Liver (tissue), 9 donors: ENCODE data around the gene EXOSC3. TPM values are rescaled to one million over a fixed set of nuclear protein-coding genes. Genes with fewer than 3 reads are reported as not detected.
A peak's percentile ranks its signal among the peaks of the same experiment; 100 is the strongest.

ENCODE experiments used
- DNase-seq: peaks from one replicate; pipeline ENCODE4 v3.0.0-alpha.2; 2017; ENCODE audit warnings: low spot score
- H3K27ac ChIP-seq, 2 donors: one replicate each; pipeline ENCODE4 v1.7.0; 2013; ENCODE audit warnings: inconsistent platforms in 2 of 2, low read length in 2 of 2, control low read depth in 1 of 2, low read depth in 1 of 2, mild to moderate bottlenecking in 1 of 2
- H3K27me3 ChIP-seq, 4 donors: one replicate each; pipeline versions ENCODE4 v1.6.1 to v1.7.0; 2013; ENCODE audit warnings: low read length in 3 of 4, inconsistent platforms in 1 of 4, mild to moderate bottlenecking in 1 of 4, moderate library complexity in 1 of 4; ENCODE audit not compliant: control insufficient read depth in 4 of 4, insufficient read depth in 4 of 4
- H3K36me3 ChIP-seq, 4 donors: one replicate each; pipeline versions ENCODE4 v1.6.1 to v1.7.0; 2013; ENCODE audit warnings: low read length in 3 of 4, mild to moderate bottlenecking in 3 of 4, low read depth in 1 of 4, moderate library complexity in 1 of 4; ENCODE audit not compliant: control insufficient read depth in 4 of 4, insufficient read depth in 3 of 4
- H3K4me1 ChIP-seq, 4 donors: one replicate each; pipeline versions ENCODE4 v1.6.1 to v1.7.0; 2013; ENCODE audit warnings: low read length in 3 of 4, mild to moderate bottlenecking in 3 of 4, moderate library complexity in 1 of 4; ENCODE audit not compliant: control insufficient read depth in 4 of 4, insufficient read depth in 4 of 4
- H3K4me3 ChIP-seq, 3 donors: one replicate each; pipeline versions ENCODE4 v1.6.1 to v1.7.0; 2013; ENCODE audit warnings: low read length in 3 of 3, control low read depth in 1 of 3, low read depth in 1 of 3, mild to moderate bottlenecking in 1 of 3
- H3K9ac ChIP-seq, 2 donors: one replicate each; pipeline ENCODE4 v1.7.0; 2013; ENCODE audit warnings: low read length in 2 of 2, mild to moderate bottlenecking in 2 of 2, moderate library complexity in 2 of 2, control low read depth in 1 of 2, low read depth in 1 of 2
- H3K9me3 ChIP-seq, 4 donors: one replicate each; pipeline versions ENCODE4 v1.6.1 to v1.7.0; 2013; ENCODE audit warnings: low read length in 3 of 4; ENCODE audit not compliant: control insufficient read depth in 4 of 4
- ATF3 ChIP-seq: IDR thresholded peaks from 2 replicates; pipeline ENCODE4 v1.6.1; 2016; ENCODE audit warnings: antibody characterized with exemption
- CTCF ChIP-seq: fragments of 150-350 bp; IDR thresholded peaks from 2 replicates; pipeline ENCODE4 v1.5.1; 2017; ENCODE audit warnings: improper control_type of control experiment, low read depth, low read length; ENCODE audit not compliant: missing input control
- EGR1 ChIP-seq, 2 donors: IDR thresholded peaks; 2 replicates each; pipeline ENCODE4 v1.6.1; 2016 to 2018; ENCODE audit warnings: antibody characterized with exemption in 2 of 2, low read depth in 2 of 2
- FOXA1 ChIP-seq: IDR thresholded peaks from 2 replicates; pipeline ENCODE4 v1.6.1; 2016; ENCODE audit warnings: antibody characterized with exemption
- FOXA2 ChIP-seq: IDR thresholded peaks from 2 replicates; pipeline ENCODE4 v1.6.1; 2016; ENCODE audit warnings: antibody characterized with exemption
- GABPA ChIP-seq, 2 donors: IDR thresholded peaks in 1 of 2; conservative IDR thresholded peaks in 1 of 2; 2 replicates each; pipeline ENCODE4 v1.6.1; 2016; ENCODE audit warnings: antibody characterized with exemption in 2 of 2, mild to moderate bottlenecking in 1 of 2, moderate library complexity in 1 of 2
- HNF4G ChIP-seq: IDR thresholded peaks from 2 replicates; pipeline ENCODE4 v1.6.1; 2016; ENCODE audit warnings: antibody characterized with exemption
- JUND ChIP-seq, 2 donors: IDR thresholded peaks; 2 replicates each; pipeline ENCODE4 v1.6.1; 2016; ENCODE audit warnings: antibody characterized with exemption in 2 of 2
- NR2F2 ChIP-seq: IDR thresholded peaks from 2 replicates; pipeline ENCODE4 v1.6.1; 2016; ENCODE audit warnings: antibody characterized with exemption
- RAD21 ChIP-seq, 2 donors: IDR thresholded peaks; 2 replicates each; pipeline ENCODE4 v1.6.1; 2016; ENCODE audit warnings: antibody characterized with exemption in 2 of 2, mild to moderate bottlenecking in 2 of 2
- REST ChIP-seq: IDR thresholded peaks from 2 replicates; pipeline ENCODE4 v1.6.1; 2016; ENCODE audit warnings: antibody characterized with exemption, mild to moderate bottlenecking
- RXRA ChIP-seq, 2 donors: IDR thresholded peaks; 2 replicates each; pipeline ENCODE4 v1.6.1; 2017 to 2018; ENCODE audit warnings: antibody characterized with exemption in 2 of 2, mild to moderate bottlenecking in 1 of 2
- SP1 ChIP-seq: IDR thresholded peaks from 2 replicates; pipeline ENCODE4 v1.6.1; 2018; ENCODE audit warnings: antibody characterized with exemption, mild to moderate bottlenecking
- TAF1 ChIP-seq: conservative IDR thresholded peaks from 2 replicates; pipeline ENCODE4 v1.6.1; 2016; ENCODE audit warnings: antibody characterized with exemption, mild to moderate bottlenecking
- YY1 ChIP-seq: IDR thresholded peaks from 2 replicates; pipeline ENCODE4 v1.6.1; 2016; ENCODE audit warnings: antibody characterized with exemption, mild to moderate bottlenecking
- ZBTB33 ChIP-seq: IDR thresholded peaks from 2 replicates; pipeline ENCODE4 v1.6.1; 2016; ENCODE audit warnings: antibody characterized with exemption
- WGBS: extraction: QIAGEN DNeasy Blood & Tissue Kit; methylation state at CpG from one replicate; pipeline ENCODE4 v1.1.7; 2013; 5-methylcytosine and 5-hydroxymethylcytosine counted together
- polyA plus RNA-seq, 2 donors: library from polyadenylated mRNA; stranded (reverse) in 1 of 2; unstranded in 1 of 2; fragments of 200-250 nt in 1 of 2; fragments of >200 nt in 1 of 2; fragmentation: Nextera tagmentation in 1 of 2; extraction: Ambion mirVana in 1 of 2; gene quantifications; one replicate each; pipeline versions ENCODE4 v1.2.1 to v1.2.3, GENCODE V29; 2013 to 2015
- total RNA-seq, 2 donors: library from RNA; depleted of rRNA; stranded (reverse); fragments of >200 nt; gene quantifications; one replicate each; pipeline ENCODE4 v1.2.3, GENCODE V29; 2014
- donor health status: healthy.
- donor health status: healthy.
- donor health status: healthy.
- donor health status: healthy.
- donor health status: healthy.

The EXOSC3 gene
- total and polyA plus RNA-seq, 4 donors: 16.2 to 27.7 (median 19.6) TPM

GRCh38 chr9:37800631-37801286 lies 15.9 kb upstream of the EXOSC3 start, which contains the start of gene DCAF10:
DCAF10 (plus strand) TSS chr9:37800797; CDS start chr9:37800867, 70 bp downstream.
- DNase-seq: peak; percentile 94
- WGBS: under 1% methylated on average over 72 of the region's 72 CpGs
- H3K9me3 ChIP-seq: no peaks in the 10 kb centered on the region
- H3K4me1 ChIP-seq: peaks cover 2 to 24% (median 20%) of the 10 kb centered on the region in 4 donors
- H3K36me3 ChIP-seq: no peaks in the 10 kb centered on the region
- peak within 1 kb of the TSS; percentile 33 to 94 for H3K9ac ChIP-seq
- TF ChIP-seq SP1 (peak; percentile 63), JUND (IDR thresholded peaks at IDR 0.05) (no peak), RXRA (IDR thresholded peaks at IDR 0.05) (peak; percentile 75 to 78), GABPA (IDR thresholded peaks at IDR 0.05 in 1 of 2, conservative IDR thresholded peaks at IDR 0.05 in 1 of 2) (peak; percentile 90 to 97), EGR1 (IDR thresholded peaks at IDR 0.05; ENCODE audit: low read depth in 2 of 2) (peak; percentile 60 to 79), FOXA2 (no peak), RAD21 (IDR thresholded peaks at IDR 0.05) (peak in 1 of 2 donors; percentile 37), YY1 (peak; percentile 72), CTCF (no peak), NR2F2 (no peak)
- peak within 1 kb of the TSS; percentile 89 to 93 for H3K27ac ChIP-seq
- no peaks in the 10 kb centered on the region for H3K27me3 ChIP-seq
- peak within 1 kb of the TSS; percentile 71 to 99 (median 81) for H3K4me3 ChIP-seq

- 88% methylated on average over 1 of the region's 1 CpG for WGBS
- no peak overlapping the region for H3K4me3 ChIP-seq
- no peak for DNase-seq
- TF ChIP-seq CTCF (no peak), FOXA2 (no peak), SP1 (no peak)
- H3K27me3 ChIP-seq: no peaks in the 10 kb centered on the region
- H3K36me3 ChIP-seq: no peaks in the 10 kb centered on the region
- H3K9me3 ChIP-seq: no peaks in the 10 kb centered on the region
- no peak overlapping the region for H3K9ac ChIP-seq
- no peak overlapping the region for H3K27ac ChIP-seq
- peaks cover 2 to 24% (median 20%) of the 10 kb centered on the region in 4 donors for H3K4me1 ChIP-seq
Measured at GRCh38 chr9:37798677-37799076, 13.8 kb upstream of the EXOSC3 start.

GRCh38 chr9:37796232-37796631 lies 11.4 kb upstream of the EXOSC3 start:
- no peak for DNase-seq
- no peaks in the 10 kb centered on the region for H3K36me3 ChIP-seq
- peaks cover 0 to 6% (median 4%) of the 10 kb centered on the region in 4 donors for H3K4me1 ChIP-seq
- WGBS: 85% methylated on average over 2 of the region's 2 CpGs
- H3K27me3 ChIP-seq: no peaks in the 10 kb centered on the region
- no peak overlapping the region for H3K9ac ChIP-seq
- no peaks in the 10 kb centered on the region for H3K9me3 ChIP-seq
- H3K27ac ChIP-seq: no peak overlapping the region
- H3K4me3 ChIP-seq: no peak overlapping the region
- TF ChIP-seq HNF4G: no peak
- no peak for TF ChIP-seq FOXA2
- TF ChIP-seq RAD21 (IDR thresholded peaks at IDR 0.05): no peak
- no peak for TF ChIP-seq SP1
- no peak for TF ChIP-seq JUND (IDR thresholded peaks at IDR 0.05)
- TF ChIP-seq ATF3: no peak
- TF ChIP-seq FOXA1: no peak
- no peak for TF ChIP-seq TAF1
- no peak for TF ChIP-seq NR2F2
- no peak for TF ChIP-seq ZBTB33
- no peak for TF ChIP-seq GABPA (IDR thresholded peaks at IDR 0.05 in 1 of 2, conservative IDR thresholded peaks at IDR 0.05 in 1 of 2)
- TF ChIP-seq REST: no peak
- no peak for TF ChIP-seq YY1
